HEK293 (cell line): ENCODE results near the gene SLC6A16.

Source experiments
- HOXA7 ChIP-seq: sonication (generic); formaldehyde crosslinking; IDR thresholded peaks from 2 replicates; pipeline ENCODE4 v1.8.1; 2022; ENCODE audit warnings: missing genetic modification reagents, borderline replicate concordance
- ZBTB44 ChIP-seq: fragments of 450-650 bp; IDR thresholded peaks from 2 replicates; pipeline ENCODE4 v1.5.1; 2018; ENCODE audit warnings: missing biosample characterization, mild to moderate bottlenecking, missing genetic modification characterization
- ZBTB7A ChIP-seq: fragments of 450-650 bp; formaldehyde crosslinking; IDR thresholded peaks from 2 replicates; pipeline ENCODE4 v1.5.1; 2016; ENCODE audit warnings: low read depth, missing biosample characterization, missing genetic modification characterization
- ZNF121 ChIP-seq: fragments of 450-650 bp; formaldehyde crosslinking; IDR thresholded peaks from 2 replicates; pipeline ENCODE4 v1.5.1; 2016; ENCODE audit warnings: missing biosample characterization, missing genetic modification characterization
- ZNF266 ChIP-seq: fragments of 450-650 bp; formaldehyde crosslinking; IDR thresholded peaks from 2 replicates; pipeline ENCODE4 v1.5.1; 2016; ENCODE audit warnings: missing biosample characterization, missing genetic modification characterization, low read depth
- ZNF426 ChIP-seq: fragments of 450-650 bp; formaldehyde crosslinking; IDR thresholded peaks from 2 replicates; pipeline ENCODE4 v1.5.1; 2017; ENCODE audit warnings: missing biosample characterization, missing genetic modification characterization, mild to moderate bottlenecking, inconsistent platforms, moderate library complexity
- ZNF555 ChIP-seq: fragments of 450-650 bp; formaldehyde crosslinking; conservative IDR thresholded peaks from 2 replicates; pipeline ENCODE4 v1.5.1; 2017; ENCODE audit warnings: missing biosample characterization, mild to moderate bottlenecking, missing genetic modification characterization, inconsistent platforms
- ZNF639 ChIP-seq: fragments of 450-650 bp; formaldehyde crosslinking; IDR thresholded peaks from 2 replicates; pipeline ENCODE4 v1.5.1; 2016; ENCODE audit warnings: missing biosample characterization, missing genetic modification characterization
- TF ChIP-seq, protein P1 (sequence below): fragments of 450-650 bp; formaldehyde crosslinking; IDR thresholded peaks from 2 replicates; pipeline ENCODE4 v1.5.1; 2016; ENCODE audit warnings: missing biosample characterization, missing genetic modification characterization, low read depth
- TF ChIP-seq, protein P2 (sequence below): fragments of 450-650 bp; formaldehyde crosslinking; IDR thresholded peaks from 2 replicates; pipeline ENCODE4 v1.5.1; 2016; ENCODE audit warnings: missing biosample characterization, missing genetic modification characterization
- TF ChIP-seq, protein P3 (sequence below): fragments of 450-650 bp; formaldehyde crosslinking; IDR thresholded peaks from 2 replicates; pipeline ENCODE4 v1.5.1; 2016; ENCODE audit warnings: missing biosample characterization, missing genetic modification characterization
- TF ChIP-seq, protein P4 (sequence below): fragments of 450-650 bp; formaldehyde crosslinking; IDR thresholded peaks from 2 replicates; pipeline ENCODE4 v1.5.1; 2016; ENCODE audit warnings: missing biosample characterization, missing genetic modification characterization
- TF ChIP-seq, protein P5 (sequence below): fragments of 450-650 bp; formaldehyde crosslinking; optimal IDR thresholded peaks from 2 replicates; pipeline ENCODE3; 2016; ENCODE audit warnings: missing biosample characterization, mild to moderate bottlenecking, missing genetic modification characterization

DNA sequence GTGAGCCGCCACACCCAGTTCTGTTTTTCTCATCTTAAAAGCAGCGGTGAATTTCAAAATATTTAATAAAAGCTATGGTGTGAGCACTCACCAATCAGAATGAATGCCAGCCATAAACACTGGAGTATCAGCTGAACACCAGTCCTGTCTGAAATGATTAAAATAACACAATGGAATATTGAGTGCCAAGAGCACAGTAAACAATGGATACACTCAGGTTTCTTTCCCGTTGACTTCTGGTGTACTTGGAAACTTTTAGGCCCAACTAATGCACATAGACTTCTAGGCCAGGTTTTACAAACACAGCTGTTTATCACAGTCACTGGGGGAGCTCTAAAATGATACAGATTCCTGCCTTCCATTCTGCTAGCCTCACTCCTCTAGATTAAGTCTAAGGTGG is 68.3 kb downstream of the SLC6A16 start:
- TF ChIP-seq ZNF266 (tag by site-specific recombination) (no peak), ZNF639 (no peak), ZNF121 (tag by site-specific recombination) (no peak), ZNF426 (tag by site-specific recombination) (no peak), ZBTB44 (tag by site-specific recombination) (no peak), HOXA7 (no peak), ZBTB7A (tag by site-specific recombination) (no peak), ZNF555 (tag by site-specific recombination) (no peak)
- TF ChIP-seq, protein P1, sequence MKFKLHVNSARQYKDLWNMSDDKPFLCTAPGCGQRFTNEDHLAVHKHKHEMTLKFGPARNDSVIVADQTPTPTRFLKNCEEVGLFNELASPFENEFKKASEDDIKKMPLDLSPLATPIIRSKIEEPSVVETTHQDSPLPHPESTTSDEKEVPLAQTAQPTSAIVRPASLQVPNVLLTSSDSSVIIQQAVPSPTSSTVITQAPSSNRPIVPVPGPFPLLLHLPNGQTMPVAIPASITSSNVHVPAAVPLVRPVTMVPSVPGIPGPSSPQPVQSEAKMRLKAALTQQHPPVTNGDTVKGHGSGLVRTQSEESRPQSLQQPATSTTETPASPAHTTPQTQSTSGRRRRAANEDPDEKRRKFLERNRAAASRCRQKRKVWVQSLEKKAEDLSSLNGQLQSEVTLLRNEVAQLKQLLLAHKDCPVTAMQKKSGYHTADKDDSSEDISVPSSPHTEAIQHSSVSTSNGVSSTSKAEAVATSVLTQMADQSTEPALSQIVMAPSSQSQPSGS (tag by site-specific recombination) = no peak
- TF ChIP-seq, protein P2, sequence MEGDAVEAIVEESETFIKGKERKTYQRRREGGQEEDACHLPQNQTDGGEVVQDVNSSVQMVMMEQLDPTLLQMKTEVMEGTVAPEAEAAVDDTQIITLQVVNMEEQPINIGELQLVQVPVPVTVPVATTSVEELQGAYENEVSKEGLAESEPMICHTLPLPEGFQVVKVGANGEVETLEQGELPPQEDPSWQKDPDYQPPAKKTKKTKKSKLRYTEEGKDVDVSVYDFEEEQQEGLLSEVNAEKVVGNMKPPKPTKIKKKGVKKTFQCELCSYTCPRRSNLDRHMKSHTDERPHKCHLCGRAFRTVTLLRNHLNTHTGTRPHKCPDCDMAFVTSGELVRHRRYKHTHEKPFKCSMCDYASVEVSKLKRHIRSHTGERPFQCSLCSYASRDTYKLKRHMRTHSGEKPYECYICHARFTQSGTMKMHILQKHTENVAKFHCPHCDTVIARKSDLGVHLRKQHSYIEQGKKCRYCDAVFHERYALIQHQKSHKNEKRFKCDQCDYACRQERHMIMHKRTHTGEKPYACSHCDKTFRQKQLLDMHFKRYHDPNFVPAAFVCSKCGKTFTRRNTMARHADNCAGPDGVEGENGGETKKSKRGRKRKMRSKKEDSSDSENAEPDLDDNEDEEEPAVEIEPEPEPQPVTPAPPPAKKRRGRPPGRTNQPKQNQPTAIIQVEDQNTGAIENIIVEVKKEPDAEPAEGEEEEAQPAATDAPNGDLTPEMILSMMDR (tag by site-specific recombination) = no peak
- TF ChIP-seq, protein P3, sequence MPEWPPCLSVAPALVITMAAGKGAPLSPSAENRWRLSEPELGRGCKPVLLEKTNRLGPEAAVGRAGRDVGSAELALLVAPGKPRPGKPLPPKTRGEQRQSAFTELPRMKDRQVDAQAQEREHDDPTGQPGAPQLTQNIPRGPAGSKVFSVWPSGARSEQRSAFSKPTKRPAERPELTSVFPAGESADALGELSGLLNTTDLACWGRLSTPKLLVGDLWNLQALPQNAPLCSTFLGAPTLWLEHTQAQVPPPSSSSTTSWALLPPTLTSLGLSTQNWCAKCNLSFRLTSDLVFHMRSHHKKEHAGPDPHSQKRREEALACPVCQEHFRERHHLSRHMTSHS (tag by site-specific recombination) = no peak
- TF ChIP-seq, protein P4, sequence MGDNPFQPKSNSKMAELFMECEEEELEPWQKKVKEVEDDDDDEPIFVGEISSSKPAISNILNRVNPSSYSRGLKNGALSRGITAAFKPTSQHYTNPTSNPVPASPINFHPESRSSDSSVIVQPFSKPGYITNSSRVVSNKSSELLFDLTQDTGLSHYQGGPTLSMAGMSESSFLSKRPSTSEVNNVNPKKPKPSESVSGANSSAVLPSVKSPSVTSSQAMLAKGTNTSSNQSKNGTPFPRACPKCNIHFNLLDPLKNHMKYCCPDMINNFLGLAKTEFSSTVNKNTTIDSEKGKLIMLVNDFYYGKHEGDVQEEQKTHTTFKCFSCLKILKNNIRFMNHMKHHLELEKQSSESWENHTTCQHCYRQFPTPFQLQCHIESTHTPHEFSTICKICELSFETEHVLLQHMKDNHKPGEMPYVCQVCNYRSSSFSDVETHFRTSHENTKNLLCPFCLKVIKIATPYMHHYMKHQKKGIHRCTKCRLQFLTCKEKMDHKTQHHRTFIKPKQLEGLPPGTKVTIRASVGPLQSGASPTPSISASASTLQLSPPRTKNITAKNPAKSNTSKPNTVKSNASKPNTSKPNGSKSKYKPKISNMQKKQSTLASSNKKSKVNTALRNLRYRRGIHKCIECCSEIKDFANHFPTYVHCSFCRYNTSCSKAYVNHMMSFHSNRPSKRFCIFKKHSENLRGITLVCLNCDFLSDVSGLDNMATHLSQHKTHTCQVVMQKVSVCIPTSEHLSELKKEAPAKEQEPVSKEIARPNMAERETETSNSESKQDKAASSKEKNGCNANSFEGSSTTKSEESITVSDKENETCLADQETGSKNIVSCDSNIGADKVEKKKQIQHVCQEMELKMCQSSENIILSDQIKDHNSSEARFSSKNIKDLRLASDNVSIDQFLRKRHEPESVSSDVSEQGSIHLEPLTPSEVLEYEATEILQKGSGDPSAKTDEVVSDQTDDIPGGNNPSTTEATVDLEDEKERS (tag by site-specific recombination) = no peak
- TF ChIP-seq, protein P5, sequence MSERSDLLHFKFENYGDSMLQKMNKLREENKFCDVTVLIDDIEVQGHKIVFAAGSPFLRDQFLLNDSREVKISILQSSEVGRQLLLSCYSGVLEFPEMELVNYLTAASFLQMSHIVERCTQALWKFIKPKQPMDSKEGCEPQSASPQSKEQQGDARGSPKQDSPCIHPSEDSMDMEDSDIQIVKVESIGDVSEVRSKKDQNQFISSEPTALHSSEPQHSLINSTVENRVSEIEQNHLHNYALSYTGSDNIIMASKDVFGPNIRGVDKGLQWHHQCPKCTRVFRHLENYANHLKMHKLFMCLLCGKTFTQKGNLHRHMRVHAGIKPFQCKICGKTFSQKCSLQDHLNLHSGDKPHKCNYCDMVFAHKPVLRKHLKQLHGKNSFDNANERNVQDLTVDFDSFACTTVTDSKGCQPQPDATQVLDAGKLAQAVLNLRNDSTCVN (tag by site-specific recombination) = no peak
